SU-DHL-6 (cell line): ENCODE results near the gene EVC.

Source experiments
- EZH2phosphoT487 ChIP-seq: fragments of 200-600 bp; sonication (generic), shearing (Covaris generic); conservative IDR thresholded peaks from 2 replicates; pipeline ENCODE4 v1.6.1; 2018; ENCODE audit warnings: mild to moderate bottlenecking, antibody characterized with exemption, low read length, moderate library complexity, mixed read lengths
- TF ChIP-seq, protein P1 (sequence below): fragments of 200-600 bp; sonication (generic); IDR thresholded peaks from one replicate; pipeline ENCODE4 v1.5.1; 2017; ENCODE audit warnings: antibody characterized with exemption, mild to moderate bottlenecking, low read length, moderate library complexity; ENCODE audit not compliant: insufficient read depth, poor library complexity, severe bottlenecking

GRCh38 chr4:5781691-5782090 lies 70.7 kb downstream of the EVC start:
- TF ChIP-seq, protein P1, sequence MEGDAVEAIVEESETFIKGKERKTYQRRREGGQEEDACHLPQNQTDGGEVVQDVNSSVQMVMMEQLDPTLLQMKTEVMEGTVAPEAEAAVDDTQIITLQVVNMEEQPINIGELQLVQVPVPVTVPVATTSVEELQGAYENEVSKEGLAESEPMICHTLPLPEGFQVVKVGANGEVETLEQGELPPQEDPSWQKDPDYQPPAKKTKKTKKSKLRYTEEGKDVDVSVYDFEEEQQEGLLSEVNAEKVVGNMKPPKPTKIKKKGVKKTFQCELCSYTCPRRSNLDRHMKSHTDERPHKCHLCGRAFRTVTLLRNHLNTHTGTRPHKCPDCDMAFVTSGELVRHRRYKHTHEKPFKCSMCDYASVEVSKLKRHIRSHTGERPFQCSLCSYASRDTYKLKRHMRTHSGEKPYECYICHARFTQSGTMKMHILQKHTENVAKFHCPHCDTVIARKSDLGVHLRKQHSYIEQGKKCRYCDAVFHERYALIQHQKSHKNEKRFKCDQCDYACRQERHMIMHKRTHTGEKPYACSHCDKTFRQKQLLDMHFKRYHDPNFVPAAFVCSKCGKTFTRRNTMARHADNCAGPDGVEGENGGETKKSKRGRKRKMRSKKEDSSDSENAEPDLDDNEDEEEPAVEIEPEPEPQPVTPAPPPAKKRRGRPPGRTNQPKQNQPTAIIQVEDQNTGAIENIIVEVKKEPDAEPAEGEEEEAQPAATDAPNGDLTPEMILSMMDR: no peak
- no peak for TF ChIP-seq EZH2phosphoT487
